A673 (cell line): ENCODE data around the gene RNF19B. TPM values are rescaled to one million over a fixed set of nuclear protein-coding genes. Genes with fewer than 3 reads are reported as not detected.
A peak's percentile ranks its signal among the peaks of the same experiment; 100 is the strongest.

Source experiments
- BruUV-seq: library from RNA; stranded (reverse); fragments of 400-500 nt; replicated peaks from 2 replicates; lab custom pipeline; 2021; lab: Mats Ljungman, UMichigan
- CTCF ChIA-PET: fragments of 300-600 bp; sonication (Branson Sonifier 250); formaldehyde crosslinking; loops from one replicate; lab custom pipeline; 2022; ENCODE audit warnings: antibody characterized with exemption; lab: Charles Lee
- POLR2A ChIA-PET: fragments of 300-600 bp; sonication (Branson Sonifier 250); formaldehyde crosslinking; loops from one replicate; lab custom pipeline; 2022; ENCODE audit warnings: antibody characterized with exemption; ENCODE audit not compliant: low non-redundant PET; lab: Charles Lee
- DNase-seq: peaks from one replicate; pipeline ENCODE4 v3.0.0-alpha.2; 2015; ENCODE audit warnings: low spot score
- H3K27ac ChIP-seq: fragments of 200-600 bp; sonication (generic); 2 replicates; pipeline ENCODE4 v1.5.1; 2016; ENCODE audit warnings: mixed run types, low read depth, mild to moderate bottlenecking, mixed read lengths, antibody characterized with exemption, low read length; ENCODE audit not compliant: poor library complexity, severe bottlenecking
- H3K27me3 ChIP-seq: fragments of 200-600 bp; sonication (generic); replicated peaks from 2 replicates; pipeline ENCODE4 v1.6.1; 2017; ENCODE audit warnings: mixed run types, low read depth, mild to moderate bottlenecking, mixed read lengths, antibody characterized with exemption, low read length; ENCODE audit not compliant: insufficient read depth, poor library complexity
- H3K36me3 ChIP-seq: fragments of 200-600 bp; sonication (generic); 2 replicates; pipeline ENCODE4 v1.6.1; 2016; ENCODE audit warnings: mixed run types, mild to moderate bottlenecking, mixed read lengths, antibody characterized with exemption, low read length; ENCODE audit not compliant: insufficient read depth, poor library complexity, severe bottlenecking
- H3K4me1 ChIP-seq: fragments of 200-600 bp; sonication (generic); 2 replicates; pipeline ENCODE4 v1.6.1; 2017; ENCODE audit warnings: mixed run types, mild to moderate bottlenecking, mixed read lengths, antibody characterized with exemption, low read length; ENCODE audit not compliant: insufficient read depth, poor library complexity, severe bottlenecking
- H3K4me3 ChIP-seq: fragments of 200-600 bp; sonication (generic); 2 replicates; pipeline ENCODE4 v1.5.1; 2016; ENCODE audit warnings: low read depth, mixed run types, mild to moderate bottlenecking, mixed read lengths, low read length; ENCODE audit not compliant: poor library complexity, severe bottlenecking
- H3K9me3 ChIP-seq: fragments of 200-600 bp; sonication (generic); 2 replicates; pipeline ENCODE4 v1.6.1; 2016; ENCODE audit warnings: mixed run types, low read depth, mild to moderate bottlenecking, mixed read lengths, antibody characterized with exemption, low read length; ENCODE audit not compliant: poor library complexity, severe bottlenecking
- CTCF ChIP-seq: fragments of 300-800, 200-600 bp; sonication (generic); conservative IDR thresholded peaks from 2 replicates; pipeline ENCODE4 v1.5.1; 2017; ENCODE audit warnings: low read depth, mild to moderate bottlenecking, antibody characterized with exemption, low read length, moderate library complexity, mixed read lengths
- EZH2 ChIP-seq: fragments of 200-600 bp; sonication (generic); IDR thresholded peaks from 2 replicates; pipeline ENCODE4 v1.6.1; 2017; ENCODE audit warnings: borderline replicate concordance, low read depth, mild to moderate bottlenecking, mixed read lengths, antibody characterized with exemption, low read length; ENCODE audit not compliant: poor library complexity, severe bottlenecking
- intact Hi-C: fragments of 100-400 bp; cut with micrococcal nuclease; formaldehyde crosslinking; loops from one replicate; pipeline ENCODE4 v1.10.0; 2022; ENCODE audit not compliant: unreplicated experiment
- total RNA-seq: library from RNA; stranded (reverse); gene quantifications from 2 replicates; pipeline ENCODE4 v1.2.3, GENCODE V29; 2021

The RNF19B gene
- total RNA-seq, 1 experiment from 2014 or later: 14.3 TPM

GRCh38 chr1:33001282-33001681, 36.7 kb upstream of the RNF19B start:
- Histone ChIP-seq H3K27me3 (no peaks in the 10 kb centered on the region), H3K4me1 (no peaks in the 10 kb centered on the region), H3K36me3 (no peaks in the 10 kb centered on the region), H3K4me3 (no peak overlapping the region), H3K27ac (no peak overlapping the region), H3K9me3 (no peaks in the 10 kb centered on the region)
- POLR2A ChIA-PET: no interaction called here
- CTCF ChIA-PET: interaction anchor here (0.5 to 0.6 kb wide), 2 partner anchors 9 to 303 kb away, joined by 3 to 5 read pairs; no protein-coding TSS in a partner anchor
- no TSS peak for BruUV-seq
- DNase-seq: no peak
- TF ChIP-seq EZH2 (no peak), CTCF (peak; percentile 26; the same call in 1 of the 2 replicates)
- intact Hi-C loops: no loop called here

- intact Hi-C loops: no loop called here
- no peak overlapping the region for H3K27ac ChIP-seq
- no peak for DNase-seq
- ChIA-PET POLR2A (no interaction called here), CTCF (interaction anchor here (0.5 to 0.6 kb wide), 2 partner anchors 8 to 302 kb away, joined by 3 to 5 read pairs; no protein-coding TSS in a partner anchor)
- TF ChIP-seq CTCF (no peak), EZH2 (no peak)
- H3K36me3 ChIP-seq: no peaks in the 10 kb centered on the region
- no TSS peak for BruUV-seq
- H3K27me3 ChIP-seq: no peaks in the 10 kb centered on the region
- no peaks in the 10 kb centered on the region for H3K9me3 ChIP-seq
- H3K4me1 ChIP-seq: no peaks in the 10 kb centered on the region
- no peak overlapping the region for H3K4me3 ChIP-seq
Measured at GRCh38 chr1:33000427-33001026, 35.9 kb upstream of the RNF19B start.

- no peaks in the 10 kb centered on the region for H3K4me1 ChIP-seq
- no peaks in the 10 kb centered on the region for H3K9me3 ChIP-seq
- no peak overlapping the region for H3K4me3 ChIP-seq
- no TSS peak for BruUV-seq
- no peak overlapping the region for H3K27ac ChIP-seq
- ChIA-PET CTCF (no interaction called here), POLR2A (no interaction called here)
- DNase-seq: no peak
- no peak for TF ChIP-seq CTCF
- intact Hi-C loops: no loop called here
- H3K27me3 ChIP-seq: no peaks in the 10 kb centered on the region
- no peaks in the 10 kb centered on the region for H3K36me3 ChIP-seq
Measured at GRCh38 chr1:32998997-32999396, 34.4 kb upstream of the RNF19B start.
